ENCODE measurements around the gene ARL8B.
"Not testable (repeated sequence)": the region's sequence is repeated elsewhere in the genome, so short reads cannot be mapped to it uniquely, and the experiment has no call there.

Gene ARL8B

DNA sequence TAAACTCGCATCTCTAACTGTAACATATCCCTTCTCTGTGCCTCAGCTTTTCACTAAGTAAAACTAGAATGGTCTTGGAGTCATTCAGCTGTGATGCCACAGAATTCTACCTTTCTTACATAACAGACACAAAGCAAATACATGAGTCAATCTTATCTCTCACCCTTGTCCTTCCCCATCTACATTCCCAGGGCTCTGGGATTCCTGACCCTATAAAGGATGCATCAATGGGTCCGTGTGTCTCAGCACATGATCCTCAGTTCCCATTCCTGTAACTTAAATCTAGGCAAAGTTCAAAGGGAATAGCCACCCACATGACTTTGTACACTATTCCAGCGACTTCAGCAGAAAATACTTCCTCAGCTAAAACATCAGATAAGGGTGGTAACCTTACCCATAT lies 11.8 kb upstream of the ARL8B start:
- in situ Hi-C loops (cut with HindIII; ENCODE audit: low sequenced_read_pairs): no loop called here

DNA sequence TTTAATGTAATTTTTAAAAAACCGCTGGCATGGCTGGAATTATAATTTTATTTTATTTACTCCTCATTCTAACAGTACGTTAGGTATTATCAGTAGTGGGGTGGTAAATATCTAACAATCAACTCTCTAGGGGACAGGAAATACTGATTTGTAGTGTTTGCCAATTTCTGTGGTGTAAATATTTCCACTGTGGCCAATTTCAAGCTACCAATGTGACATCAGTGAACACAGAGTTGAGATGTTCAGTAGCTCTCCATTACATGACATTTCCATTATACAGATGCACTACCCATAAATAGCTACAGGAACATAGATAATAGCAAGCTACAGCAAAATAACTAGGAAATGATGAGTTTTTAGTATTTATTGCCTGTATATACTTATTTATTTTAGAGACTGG lies 10.0 kb upstream of the ARL8B start:
- in situ Hi-C loops (cut with HindIII; ENCODE audit: low sequenced_read_pairs): no loop called here

DNA sequence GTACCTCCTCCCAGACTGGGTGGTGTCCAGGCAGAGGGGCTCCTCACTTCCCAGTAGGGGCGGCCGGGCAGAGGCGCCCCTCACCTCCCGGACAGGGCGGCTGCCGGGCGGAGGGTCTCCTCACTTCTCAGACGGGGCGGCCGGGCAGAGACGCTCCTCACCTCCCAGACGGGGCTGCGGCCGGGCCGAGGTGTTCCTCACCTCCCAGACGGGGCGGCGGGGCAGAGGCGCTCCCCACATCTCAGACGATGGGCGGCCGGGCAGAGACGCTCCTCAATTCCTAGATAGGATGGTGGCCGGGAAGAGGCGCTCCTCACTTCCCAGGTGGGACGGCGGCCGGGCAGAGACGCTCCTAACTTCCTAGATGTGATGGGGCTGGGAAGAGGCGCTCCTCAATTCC lies 8.4 kb upstream of the ARL8B start:
- in situ Hi-C loops (cut with HindIII; ENCODE audit: low sequenced_read_pairs): not testable (repeated sequence)

DNA sequence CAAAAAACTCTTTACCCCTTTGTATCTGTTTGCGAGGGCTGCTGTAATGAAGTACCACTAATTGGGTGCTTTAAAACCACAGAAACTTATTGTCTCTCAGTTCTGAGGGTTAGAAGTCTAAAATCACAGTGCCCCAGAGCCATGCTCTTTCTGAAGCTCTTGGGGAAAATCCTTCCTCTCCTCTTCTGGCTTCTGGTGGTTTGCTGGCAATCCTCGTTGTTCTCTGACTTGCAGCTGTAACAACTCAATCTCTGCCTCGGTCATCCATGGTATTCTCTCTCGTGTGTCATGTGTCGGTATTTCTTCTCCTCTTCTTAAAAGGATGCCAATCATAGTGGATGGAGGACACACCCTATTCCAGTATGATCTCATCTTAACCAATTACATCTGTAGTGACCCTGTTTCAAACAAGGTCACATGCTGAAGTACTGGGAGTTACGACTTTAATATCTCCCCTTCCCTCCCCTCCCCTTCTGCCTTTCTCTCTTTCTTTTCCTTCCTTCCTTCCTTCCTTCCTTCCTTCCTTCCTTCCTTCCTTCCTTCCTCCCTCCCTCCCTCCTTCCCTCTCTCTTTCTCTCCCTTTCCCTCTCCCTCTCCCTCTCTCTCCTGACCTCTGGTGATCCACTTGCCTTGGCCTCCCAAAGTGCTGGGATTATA lies 6.5 kb upstream of the ARL8B start:
- in situ Hi-C loops (cut with HindIII; ENCODE audit: low sequenced_read_pairs): no loop called here

DNA sequence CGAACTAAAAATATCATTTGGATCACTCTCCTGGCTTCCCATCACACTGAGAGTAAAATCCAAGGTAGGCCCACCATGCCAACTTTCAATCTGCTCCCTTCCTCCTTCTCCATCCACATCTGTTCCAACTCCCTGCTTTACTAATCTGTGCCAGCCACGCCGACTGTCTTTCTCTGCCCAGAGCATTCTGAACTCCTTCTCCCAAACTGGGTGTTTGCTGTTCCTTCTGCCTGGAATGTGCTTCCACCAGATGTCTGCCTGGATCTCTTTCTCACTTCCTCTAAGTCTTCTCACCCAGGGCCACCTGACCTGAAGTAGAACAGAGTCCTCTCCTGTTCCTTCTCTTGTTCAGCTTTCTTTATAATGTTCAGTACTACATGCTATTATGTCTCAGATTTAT lies 5.6 kb upstream of the ARL8B start:
- in situ Hi-C loops (cut with HindIII; ENCODE audit: low sequenced_read_pairs): no loop called here

DNA sequence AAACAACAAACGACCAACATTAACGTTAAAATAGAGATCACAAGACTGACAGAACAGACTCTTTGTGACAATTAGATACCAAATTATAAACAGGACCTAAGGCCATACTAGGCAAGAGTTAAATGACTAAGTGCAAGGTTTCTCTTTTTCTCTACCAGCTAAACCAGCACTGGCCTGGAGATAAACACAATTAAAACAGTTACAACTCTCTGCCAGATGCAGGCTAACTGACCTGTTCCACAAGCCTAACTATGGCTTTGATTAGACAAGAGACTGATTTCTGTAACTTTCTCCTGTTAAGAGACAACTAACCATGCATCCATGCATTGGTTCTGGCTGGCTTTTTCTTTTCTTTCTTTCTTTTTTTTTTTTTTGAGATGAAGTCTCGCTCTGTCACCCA lies 1.6 kb upstream of the ARL8B start:
- in situ Hi-C loops (cut with HindIII; ENCODE audit: low sequenced_read_pairs): no loop called here

DNA sequence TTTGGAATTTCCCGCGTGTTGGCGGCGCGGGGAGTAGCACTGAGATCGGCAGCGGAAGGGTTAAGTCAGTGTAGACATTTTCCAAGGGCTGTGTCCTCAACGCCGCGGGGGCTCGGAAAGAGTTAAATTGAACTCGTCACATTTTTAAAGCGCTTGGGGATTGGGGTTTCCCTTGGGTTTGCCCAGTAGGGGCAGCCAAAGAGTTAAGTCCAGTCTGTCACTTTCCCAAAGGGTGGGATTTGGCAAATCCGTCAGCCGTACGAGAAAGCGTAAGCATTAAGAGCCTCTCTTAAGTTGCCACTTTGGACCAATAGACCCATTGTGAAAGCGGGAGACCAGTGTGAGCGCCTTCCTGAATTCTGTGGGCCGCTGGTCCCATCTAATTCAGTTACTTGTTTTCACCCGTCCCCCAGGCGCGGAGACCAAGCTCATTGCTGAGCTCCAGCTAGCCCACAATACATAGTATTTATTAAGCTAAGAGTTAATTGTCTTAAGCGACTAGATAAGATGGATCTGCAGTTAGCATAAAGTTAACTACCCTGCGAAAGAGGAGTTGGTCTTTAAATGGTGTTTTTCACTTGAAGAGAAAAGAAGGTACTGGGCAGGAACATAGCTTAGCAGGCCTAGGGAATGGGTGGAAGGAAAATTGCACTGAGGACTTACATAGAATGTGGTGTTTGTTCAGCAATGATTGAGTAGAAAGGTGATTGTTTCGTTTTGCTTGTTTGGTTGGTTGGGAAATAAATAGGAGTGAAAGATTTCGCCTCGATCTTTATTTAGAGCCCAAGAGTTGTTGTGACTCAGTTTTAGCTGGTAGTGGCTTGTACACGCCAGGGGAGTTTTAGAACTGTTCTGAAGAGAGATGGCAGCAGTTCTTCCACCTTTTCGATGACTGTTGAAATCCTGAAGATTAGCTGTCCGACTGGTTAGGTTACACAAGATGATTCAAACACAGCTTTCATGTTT lies 932 bp downstream of the ARL8B start:
- in situ Hi-C loops (cut with HindIII; ENCODE audit: low sequenced_read_pairs): no loop called here

DNA sequence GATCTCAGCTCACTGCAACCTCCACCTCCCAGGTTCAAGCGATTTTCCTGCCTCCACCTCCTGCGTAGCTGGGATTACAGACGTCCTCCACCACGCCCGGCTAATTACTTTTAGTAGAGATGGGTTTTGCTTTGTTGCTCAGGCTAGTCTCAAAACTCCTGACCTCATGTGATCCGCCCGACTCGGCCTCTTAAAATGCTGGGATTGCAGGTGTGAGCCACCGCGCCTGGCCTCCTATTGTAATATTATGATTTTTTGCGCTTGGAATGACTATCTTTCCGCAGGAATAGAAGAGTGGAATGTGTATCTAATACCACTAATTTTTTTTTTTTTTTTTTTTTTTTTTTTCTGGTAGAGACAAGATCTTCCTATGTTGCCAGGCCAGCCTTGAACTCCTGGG lies 1.8 kb downstream of the ARL8B start:
- in situ Hi-C loops (cut with HindIII; ENCODE audit: low sequenced_read_pairs): no loop called here

DNA sequence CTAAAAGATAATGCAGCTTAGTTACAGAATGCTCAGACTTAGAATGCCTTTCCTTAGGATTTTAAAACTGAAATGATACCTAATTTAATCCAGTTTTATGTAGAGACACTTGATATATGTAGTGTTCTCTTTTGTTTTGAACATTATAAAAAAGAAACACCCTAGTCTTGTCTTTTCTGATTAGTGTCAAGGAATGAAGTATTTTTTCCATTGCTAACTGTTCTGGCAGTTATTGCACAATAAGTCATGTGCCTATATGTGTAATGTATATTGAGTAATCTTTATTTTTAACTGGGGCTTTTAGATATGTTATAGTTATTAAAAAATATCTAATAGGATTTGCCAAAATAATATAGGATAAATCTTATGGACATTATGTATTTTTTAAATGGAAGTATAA lies 4.5 kb downstream of the ARL8B start:
- in situ Hi-C loops (cut with HindIII; ENCODE audit: low sequenced_read_pairs): no loop called here

DNA sequence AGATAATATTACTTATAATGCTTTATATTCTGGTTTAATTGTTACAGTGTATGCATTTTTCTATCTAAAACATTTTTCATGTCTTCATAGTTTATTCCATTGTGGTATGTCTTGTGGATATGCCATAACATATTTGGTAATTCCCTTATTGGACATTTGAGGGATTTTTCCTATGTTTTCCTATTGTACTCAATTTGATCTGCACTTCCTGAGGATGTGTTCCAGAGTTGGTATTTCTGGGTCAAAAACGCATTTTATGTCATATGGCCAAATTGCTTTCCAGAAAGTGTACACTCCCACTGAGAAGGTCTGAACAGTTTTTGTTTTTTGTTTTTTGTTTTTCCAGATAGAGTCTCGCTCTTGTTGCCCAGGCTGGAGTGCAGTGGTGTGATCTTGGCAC lies 6.8 kb downstream of the ARL8B start:
- in situ Hi-C loops (cut with HindIII; ENCODE audit: low sequenced_read_pairs): no loop called here

DNA sequence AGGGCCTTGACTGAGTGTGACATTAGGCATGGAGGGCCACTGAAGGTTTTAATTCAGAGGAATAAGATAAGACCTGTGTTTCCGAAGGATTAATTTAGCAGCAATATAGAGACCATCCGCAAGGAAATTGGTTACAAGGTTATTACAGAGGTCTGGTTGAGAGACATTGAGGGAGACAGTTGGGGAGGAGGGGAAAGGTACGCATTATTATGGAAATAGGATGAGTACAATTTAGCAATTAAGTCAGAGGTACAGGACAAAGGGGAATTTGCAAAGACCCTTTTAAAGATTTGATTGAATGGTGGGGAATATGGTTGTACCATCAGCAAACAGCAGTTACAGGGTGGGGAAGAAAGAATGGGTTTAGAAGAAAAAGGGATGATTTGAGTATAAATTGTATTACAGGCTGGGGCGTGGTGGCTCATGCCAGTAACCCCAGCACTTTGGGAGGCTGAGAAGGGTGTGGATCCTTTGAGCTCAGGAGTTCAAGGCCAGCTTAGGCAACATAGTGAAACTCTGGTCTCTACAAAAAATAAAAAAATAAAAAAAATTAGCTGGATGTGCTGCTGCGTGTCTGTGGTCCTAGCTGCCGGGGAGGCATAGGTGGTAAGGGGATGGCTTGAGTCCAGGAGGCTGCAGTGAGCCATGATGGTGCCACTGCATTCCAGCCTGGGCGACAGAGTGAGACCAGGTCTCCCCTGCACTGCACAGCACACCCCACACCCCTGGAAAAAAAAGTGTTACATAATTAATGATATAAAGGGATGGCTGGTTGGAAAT lies 11.3 kb downstream of the ARL8B start:
- in situ Hi-C loops (cut with HindIII; ENCODE audit: low sequenced_read_pairs): no loop called here

DNA sequence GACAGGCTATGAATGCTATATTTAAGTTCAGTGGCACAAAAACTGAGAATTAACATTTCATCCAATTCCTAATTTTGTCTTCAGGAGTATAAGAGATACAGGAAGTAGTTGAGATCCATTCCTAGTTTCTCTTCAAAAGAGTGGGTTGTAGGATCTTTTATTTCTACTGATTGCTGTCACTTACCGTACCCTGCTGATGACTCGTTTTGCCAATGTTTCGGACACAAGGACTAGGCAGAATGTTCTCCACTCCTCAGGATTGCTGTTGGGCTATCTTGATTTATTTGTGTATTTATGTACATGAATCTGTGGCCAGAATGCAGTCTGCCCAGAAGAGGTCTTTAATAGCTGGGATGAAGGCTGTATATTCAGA lies 11.9 kb downstream of the ARL8B start:
- in situ Hi-C loops (cut with HindIII; ENCODE audit: low sequenced_read_pairs): no loop called here

DNA sequence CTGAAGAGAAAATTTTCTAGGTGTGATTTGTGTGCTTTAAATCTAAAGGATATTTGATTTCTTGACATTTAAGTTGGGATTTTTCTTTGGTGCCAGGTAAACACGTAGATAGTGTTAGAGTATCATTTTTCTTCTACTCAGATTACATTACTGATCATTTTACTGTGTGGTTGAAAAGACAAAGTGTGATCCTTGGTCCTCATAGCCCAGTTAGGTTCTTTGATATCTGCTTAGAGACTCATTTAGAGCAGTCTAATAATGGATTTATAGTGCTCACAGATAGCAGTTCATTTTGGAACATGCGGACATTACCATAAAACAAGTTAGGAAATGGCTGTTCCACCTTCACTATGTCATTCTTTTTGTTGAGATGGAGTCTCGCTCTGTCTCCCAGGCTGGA lies 12.4 kb downstream of the ARL8B start:
- in situ Hi-C loops (cut with HindIII; ENCODE audit: low sequenced_read_pairs): no loop called here

DNA sequence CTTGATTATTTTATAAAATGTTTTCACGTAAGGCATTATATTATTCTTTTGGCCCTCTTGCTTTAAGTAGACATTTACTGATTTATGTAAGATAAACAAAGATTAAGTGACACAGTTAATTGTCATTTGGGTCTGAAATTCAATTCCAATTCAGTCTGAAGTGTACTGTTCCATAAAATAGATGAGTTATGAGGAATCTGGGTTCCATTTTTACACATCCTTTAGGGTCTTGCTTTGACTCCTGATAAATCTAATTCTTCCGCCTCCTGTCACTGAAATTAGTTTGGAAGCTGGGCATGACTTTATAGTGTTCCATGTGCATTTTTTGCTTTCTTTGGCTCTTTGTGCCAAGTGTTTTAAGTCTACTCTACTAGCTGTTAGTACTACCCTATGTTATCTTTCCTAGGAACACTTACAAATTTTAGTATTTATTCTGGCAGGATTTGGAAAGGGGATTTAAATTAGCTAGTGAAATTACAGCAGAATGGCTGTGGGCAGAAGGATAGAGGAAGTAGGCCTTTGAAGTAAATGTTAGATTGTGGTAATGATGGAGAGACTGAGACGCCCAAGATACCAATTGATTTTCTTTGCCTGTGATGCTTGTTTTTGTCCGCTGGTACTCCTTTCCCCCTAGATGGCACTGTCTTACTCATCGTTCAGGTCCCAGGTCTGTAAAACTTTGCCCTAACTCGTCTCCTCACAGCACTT lies 14.3 kb downstream of the ARL8B start:
- in situ Hi-C loops (cut with HindIII; ENCODE audit: low sequenced_read_pairs): no loop called here

DNA sequence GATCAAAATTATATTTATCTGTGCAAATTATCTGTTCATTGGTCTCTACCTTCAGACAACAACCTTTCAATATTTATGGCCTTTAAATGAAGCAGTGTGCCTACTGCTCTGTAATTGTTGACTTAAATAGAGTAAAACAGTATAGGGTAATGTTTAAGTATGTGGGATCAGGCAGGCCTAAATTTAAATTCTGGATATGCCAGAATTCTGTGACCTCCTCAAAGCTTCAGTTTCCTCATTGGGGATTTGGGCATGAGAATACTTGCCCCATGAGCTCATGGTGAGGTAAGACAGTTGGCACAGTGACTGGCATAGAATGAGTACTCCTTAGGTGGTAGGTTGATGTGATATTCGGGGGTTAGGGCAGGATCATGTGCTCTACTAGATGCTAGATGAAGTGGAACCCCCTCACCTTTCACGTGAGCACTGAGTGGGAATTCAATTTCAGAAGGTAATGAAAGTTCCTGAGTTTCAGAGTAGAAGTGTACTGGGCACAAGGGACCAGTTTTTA lies 14.9 kb downstream of the ARL8B start:
- in situ Hi-C loops (cut with HindIII; ENCODE audit: low sequenced_read_pairs): no loop called here

DNA sequence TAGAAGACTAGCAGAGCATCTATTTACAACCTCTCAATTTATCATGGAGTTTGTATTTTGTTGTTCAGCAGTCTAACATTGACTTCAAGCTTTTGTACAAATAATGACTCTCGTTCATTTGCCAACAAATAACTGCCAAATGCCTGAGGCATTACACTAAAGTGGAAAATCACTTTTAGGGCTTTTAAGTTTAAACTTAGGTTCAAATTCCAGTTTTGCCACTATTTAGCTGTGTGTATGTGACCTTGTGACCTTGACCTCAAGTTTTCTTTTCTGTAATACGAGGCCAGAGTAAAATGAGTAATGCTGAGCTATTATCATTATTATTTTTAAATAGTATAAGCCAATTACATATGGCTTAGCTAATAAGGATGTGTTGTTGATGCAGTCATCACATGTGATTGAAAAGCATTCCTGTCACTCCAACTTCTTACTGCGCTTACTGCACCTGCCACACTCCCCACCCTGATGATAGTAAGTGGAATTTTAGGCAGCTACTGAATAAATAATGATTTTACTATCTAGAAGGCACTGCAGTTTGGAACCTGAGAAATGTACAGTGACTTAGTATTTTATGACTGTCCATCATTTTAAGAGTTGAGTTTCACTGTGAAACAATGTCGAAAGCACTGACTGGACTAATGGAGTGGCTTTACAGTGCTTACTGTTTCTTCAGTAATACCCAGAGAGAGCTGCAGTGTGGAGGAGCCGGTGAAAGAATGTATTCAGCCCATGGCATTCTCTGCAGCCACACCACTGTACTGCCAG lies 16.3 kb downstream of the ARL8B start:
- in situ Hi-C loops (cut with HindIII; ENCODE audit: low sequenced_read_pairs): no loop called here

DNA sequence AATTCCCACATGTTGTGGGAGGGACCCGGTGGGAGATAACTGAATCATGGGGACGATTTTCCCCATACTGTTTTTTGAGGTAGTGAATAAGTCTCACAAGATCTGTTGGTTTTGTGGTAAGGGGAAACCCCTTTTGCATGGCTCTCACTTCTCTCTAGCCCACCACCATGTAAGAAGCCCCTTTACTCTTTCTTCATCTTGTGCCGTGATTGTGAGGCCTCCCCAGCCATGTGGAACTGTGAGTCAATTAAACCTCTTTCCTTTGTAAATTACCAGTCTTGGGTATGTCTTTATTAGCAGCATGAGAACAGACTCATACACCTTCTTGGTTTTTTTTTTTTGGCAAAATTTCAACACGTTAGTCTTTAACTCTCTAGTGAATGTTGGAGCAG lies 18.1 kb downstream of the ARL8B start:
- in situ Hi-C loops (cut with HindIII; ENCODE audit: low sequenced_read_pairs): no loop called here

DNA sequence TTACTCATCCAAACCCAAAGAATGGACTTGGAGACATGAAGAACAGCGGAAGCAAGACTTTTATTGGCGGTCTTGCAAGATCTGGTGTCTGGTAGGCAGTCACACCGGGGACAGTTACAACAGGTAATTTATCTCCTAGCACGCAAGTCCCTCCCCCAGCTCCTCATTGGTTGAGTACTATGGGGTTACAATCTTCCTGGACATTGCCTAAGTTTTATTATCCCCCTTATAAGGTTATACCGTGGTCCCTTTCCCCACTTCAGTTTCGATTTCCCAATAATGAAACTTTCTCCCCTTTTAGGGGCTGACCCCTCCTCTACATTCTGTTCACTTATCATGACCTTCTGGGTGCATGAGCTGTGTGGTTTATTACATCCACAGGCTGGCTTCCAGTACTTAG lies 18.7 kb downstream of the ARL8B start:
- in situ Hi-C loops (cut with HindIII; ENCODE audit: low sequenced_read_pairs): no loop called here

DNA sequence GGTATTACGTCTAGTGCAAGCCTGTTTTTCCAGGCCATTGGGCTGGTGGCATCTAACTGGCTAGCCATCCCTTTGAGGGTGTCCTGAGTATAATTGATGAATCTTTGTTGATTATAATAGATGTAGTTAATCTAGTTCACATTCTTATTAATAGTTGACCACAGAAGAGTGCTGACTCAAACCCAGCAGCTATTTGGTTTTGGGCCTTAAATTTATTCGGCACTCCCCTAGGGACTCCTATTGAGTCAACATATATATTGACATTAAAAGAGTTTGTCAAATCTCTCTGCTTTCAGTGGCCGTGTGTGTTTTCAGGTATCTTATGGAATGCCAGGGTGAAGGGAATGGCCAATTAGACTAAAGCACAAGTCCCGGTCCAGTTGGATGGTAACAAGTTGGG lies 19.7 kb downstream of the ARL8B start:
- in situ Hi-C loops (cut with HindIII; ENCODE audit: low sequenced_read_pairs): no loop called here

DNA sequence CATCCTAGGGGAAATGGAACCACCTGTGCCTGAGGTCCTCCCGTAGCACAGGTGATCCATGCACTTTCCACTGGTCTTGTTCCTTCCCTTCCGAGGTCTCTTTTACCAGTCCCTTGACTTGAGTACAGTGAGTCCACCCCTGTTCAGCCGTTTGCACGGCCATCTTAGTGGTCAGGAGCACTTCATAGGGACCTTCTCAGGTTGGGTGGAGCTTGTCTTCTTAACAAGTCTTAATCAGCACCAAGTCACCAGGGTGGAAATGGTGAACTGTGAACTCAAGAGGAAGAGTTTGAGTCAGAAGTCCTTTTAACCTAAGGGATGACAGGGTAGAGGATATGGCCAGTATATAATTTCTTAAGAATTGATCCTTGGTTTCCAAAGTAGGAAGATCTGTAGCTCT lies 21.4 kb downstream of the ARL8B start:
- in situ Hi-C loops (cut with HindIII; ENCODE audit: low sequenced_read_pairs): no loop called here
